Astrocyte of the cerebellum (primary cell): ENCODE data around the gene PNPLA2.
A peak's percentile ranks its signal among the peaks of the same experiment; 100 is the strongest.

Experiments used
- DNase-seq: peaks from one replicate; pipeline ENCODE4 v3.0.0-alpha.2; 2011; ENCODE audit warnings: low read depth
- H3K4me3 ChIP-seq: 2 replicates; pipeline ENCODE4 v1.5.1; 2011; ENCODE audit warnings: mild to moderate bottlenecking, low read depth, low read length, moderate library complexity
- in situ Hi-C: cut with HindIII; loops from 2 replicates; pipeline ENCODE4 v1.10.0; 2017; ENCODE audit warnings: low sequenced_read_pairs
- TF ChIP-seq, protein P1 (sequence below): IDR thresholded peaks from 2 replicates; pipeline ENCODE4 v1.5.1; 2012; ENCODE audit warnings: low read length, low read depth, moderate library complexity, mild to moderate bottlenecking; ENCODE audit errors: missing control alignments

The PNPLA2 gene

DNA sequence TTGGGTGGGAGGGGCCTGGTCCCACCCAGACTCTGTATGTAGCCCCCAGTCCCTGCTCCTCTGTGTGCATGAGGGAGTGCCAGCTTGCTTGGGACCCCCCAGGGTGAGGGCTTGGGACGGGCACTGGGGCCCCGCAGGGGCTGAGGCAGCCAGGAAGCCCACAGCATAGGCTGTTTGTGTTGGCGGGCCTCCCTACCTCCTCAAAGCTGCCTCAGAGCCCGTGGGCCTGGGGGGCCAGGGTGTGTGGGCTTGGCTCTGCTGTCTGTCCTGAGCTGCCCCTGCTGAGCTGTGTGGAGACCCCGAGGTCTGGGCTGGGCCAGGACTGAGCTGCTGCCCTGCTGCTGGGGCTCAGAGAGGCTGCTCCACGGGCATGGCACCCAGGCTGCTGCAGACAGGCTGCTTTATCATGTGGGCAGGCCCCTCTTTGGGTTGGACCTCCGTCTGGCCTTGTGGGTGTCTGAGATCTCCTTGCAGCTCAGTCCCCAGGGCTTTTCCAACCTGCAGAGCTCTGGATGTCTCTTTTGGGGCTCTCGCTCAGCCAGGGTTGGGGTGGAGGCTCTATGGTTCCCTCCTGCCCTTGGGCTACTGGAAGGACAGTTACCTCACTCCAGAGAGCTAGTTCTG, 27.3 kb downstream of the PNPLA2 start:
- H3K4me3 ChIP-seq, result peak overlapping the region; percentile 5
- in situ Hi-C loops, result no loop called here
- TF ChIP-seq, protein P1, sequence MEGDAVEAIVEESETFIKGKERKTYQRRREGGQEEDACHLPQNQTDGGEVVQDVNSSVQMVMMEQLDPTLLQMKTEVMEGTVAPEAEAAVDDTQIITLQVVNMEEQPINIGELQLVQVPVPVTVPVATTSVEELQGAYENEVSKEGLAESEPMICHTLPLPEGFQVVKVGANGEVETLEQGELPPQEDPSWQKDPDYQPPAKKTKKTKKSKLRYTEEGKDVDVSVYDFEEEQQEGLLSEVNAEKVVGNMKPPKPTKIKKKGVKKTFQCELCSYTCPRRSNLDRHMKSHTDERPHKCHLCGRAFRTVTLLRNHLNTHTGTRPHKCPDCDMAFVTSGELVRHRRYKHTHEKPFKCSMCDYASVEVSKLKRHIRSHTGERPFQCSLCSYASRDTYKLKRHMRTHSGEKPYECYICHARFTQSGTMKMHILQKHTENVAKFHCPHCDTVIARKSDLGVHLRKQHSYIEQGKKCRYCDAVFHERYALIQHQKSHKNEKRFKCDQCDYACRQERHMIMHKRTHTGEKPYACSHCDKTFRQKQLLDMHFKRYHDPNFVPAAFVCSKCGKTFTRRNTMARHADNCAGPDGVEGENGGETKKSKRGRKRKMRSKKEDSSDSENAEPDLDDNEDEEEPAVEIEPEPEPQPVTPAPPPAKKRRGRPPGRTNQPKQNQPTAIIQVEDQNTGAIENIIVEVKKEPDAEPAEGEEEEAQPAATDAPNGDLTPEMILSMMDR, result no peak
- DNase-seq, result no peak

DNA sequence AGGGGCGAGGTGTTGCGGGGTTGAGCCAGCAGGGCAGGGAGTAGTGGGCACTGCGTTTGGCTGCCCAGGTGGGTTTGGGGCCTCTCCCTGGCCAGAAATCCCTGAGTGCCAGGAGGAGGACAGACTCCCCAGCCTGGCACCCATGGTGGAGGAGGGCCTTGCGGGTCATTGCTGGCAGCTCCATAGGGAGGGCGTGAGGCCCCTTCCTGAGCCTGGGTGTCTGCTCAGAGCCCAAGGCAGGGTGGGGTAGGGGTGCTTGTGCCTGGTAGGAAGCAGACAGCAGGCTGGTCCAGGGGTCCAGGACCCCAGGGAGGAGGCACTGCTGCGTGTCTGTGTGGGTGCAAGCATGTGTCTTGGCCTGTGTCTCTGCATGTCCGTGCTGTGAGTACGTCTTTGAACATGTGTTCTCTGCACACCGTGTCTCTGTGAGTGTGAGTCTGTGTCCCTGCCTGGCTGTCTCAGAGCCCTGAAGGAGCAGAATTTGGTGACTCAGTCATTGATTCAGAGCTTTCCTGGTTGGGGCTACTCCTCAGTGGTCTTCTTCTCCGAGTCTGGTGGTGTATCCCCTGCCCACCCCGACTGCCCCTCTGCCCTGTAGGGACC, 27.9 kb downstream of the PNPLA2 start:
- in situ Hi-C loops, result no loop called here
- TF ChIP-seq, protein P1, result no peak
- no peak for DNase-seq
- H3K4me3 ChIP-seq, result no peak overlapping the region

DNA sequence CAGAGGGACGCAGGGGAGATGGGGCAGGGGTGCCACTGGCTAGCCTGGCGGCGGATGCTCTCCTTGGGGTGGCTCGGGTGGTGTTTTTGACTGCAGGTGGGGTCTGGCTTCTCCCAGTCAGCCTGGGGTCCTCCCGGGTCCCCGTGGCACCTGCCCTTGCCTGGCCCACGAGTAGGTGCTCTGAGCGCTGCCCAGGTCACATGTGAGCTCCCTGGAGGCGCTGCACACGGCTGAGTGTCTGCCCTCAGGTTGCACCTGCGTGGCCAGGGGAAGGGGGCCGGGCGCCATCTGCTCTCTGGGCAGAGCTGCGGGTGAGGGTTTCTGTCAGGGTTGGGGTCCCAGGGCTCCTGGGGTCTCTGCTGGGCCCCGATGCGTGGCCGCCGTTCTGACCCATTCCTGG, 29.2 kb downstream of the PNPLA2 start:
- no peak for DNase-seq
- TF ChIP-seq, protein P1, result no peak
- H3K4me3 ChIP-seq, result no peak overlapping the region
- in situ Hi-C loops, result no loop called here

DNA sequence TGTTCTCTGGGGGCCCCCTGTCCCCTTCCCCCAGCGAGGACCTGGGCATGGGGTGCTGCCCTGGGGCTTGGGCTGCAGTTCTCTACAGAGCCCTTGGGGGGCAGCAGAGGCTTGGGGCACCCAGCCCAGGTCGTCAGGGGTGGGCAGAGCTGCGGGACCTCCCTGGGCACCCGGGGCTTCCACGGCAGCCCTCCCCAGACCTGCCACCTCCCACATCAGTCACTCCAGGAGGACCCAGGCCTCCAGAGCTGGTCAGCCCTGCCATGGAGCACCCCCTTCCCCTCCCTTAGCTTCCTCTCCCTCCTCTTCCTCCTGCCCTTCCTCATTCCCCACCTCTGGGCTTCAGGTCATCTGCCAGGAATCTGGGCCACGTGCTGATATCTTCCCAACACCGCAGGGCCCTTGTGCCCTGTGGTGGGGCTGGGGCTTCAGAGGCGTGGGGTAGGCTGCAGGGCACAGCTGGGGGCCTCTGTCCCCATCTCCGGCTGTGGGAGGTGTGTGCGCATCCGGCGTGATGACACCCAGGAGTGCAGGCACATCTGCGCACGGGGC, 29.7 kb downstream of the PNPLA2 start:
- peak overlapping the region; percentile 3 for H3K4me3 ChIP-seq
- TF ChIP-seq, protein P1, result peak; percentile 93
- DNase-seq, result no peak
- in situ Hi-C loops, result no loop called here

DNA sequence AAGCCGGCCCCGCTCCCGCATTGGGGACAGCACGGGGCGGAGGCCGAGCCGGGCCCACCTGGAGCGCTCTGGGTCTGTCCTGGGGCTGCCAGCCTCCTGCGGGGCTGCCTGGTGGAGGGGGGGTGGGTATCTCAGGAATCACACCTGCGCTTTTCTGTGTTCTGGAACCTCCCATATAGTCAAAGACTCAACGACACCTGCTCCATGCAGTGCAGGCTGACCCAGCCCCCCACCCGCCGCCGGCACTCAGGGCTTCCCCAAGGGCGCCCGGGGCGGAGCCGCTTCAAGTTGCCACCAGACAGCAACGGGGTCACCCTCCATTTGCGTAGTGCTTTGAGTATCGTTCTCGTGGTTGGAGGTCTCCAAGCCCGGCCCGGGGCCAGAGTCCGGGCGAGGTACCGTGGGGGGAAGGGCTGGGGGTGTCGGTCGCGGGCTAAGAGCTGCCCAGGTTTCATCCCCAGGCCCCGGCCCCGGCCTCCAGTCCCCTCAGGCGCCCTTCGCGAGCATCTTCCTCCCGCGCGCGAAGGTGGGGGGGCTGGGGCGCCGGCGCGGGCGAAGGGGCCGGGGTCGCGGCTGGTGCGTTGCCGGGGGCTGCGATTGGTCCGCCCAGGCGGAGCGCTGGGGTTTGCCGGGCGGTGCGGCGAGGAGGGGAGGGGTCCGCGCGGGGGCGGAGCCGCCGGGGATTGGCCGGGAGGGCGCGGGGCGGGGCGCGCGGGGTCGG, 30.6 kb downstream of the PNPLA2 start:
- TF ChIP-seq, protein P1, result no peak
- peak overlapping the region; percentile 49 for H3K4me3 ChIP-seq
- in situ Hi-C loops, result no loop called here
- DNase-seq, result no peak

DNA sequence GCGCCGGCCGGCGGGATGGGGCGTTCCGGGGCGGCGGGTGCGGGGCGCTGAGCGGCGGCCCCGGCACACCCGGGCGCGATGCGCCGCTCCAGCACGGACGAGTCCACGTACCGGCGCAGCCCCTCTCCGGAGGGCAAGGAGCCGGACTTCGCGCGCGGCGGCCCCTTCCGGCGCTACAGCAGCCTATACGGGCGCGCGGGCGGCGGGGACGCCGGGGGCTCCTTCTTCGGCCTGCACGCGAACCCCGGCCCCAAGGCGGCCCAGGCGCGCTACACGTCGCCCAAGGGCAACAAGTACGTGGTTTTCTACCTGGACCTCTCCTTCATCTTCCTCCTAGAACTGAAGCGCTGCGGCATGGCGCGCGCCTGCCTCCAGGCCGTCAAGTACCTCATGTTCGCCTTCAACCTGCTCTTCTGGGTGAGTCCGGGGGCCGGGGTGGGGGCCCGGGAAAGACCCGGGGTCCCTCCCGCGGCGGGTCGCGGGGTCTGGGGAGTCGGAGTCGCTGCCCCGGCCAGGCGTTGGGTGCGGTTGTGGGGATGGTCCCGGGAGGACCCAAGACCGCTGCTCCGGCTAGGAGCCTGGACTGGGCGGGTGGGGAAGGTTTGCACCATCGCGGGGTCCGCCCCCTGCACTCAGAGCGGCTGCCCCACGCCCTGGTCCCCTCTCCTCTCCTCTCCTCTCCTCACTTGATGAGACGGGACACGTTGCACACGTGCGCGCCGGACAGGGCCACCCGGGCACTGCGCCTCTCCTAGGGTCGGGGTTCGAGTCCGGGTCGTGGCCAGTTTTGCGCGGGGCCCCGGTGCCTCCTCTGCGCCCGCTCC, 31.4 kb downstream of the PNPLA2 start:
- in situ Hi-C loops, result no loop called here
- peak overlapping the region; percentile 49 for H3K4me3 ChIP-seq
- TF ChIP-seq, protein P1, result no peak
- DNase-seq, result no peak
